Panc1 (cell line): Measurements from ENCODE around the gene CD163L1. TPM values are rescaled to one million over a fixed set of nuclear protein-coding genes. Genes with fewer than 3 reads are reported as not detected.

ENCODE experiments used
- ATAC-seq: fragments of 200-7000 bp; cut with Tn5 transposase; 2 replicates; pipeline ENCODE4 v1.9.1; 2020; ENCODE audit warnings: mild to moderate bottlenecking, moderate library complexity
- BruUV-seq: library from RNA; stranded (reverse); fragments of 400-500 nt; replicated peaks from 2 replicates; lab custom pipeline; 2021; lab: Mats Ljungman, UMichigan
- CTCF ChIA-PET: fragments of 300-600 bp; sonication (Branson Sonifier 250); formaldehyde crosslinking; loops from one replicate; lab custom pipeline; 2022; ENCODE audit warnings: antibody characterized with exemption; lab: Charles Lee
- POLR2A ChIA-PET: fragments of 300-600 bp; sonication (Branson Sonifier 250); formaldehyde crosslinking; loops from one replicate; lab custom pipeline; 2022; ENCODE audit warnings: antibody characterized with exemption; lab: Charles Lee
- DNase-seq: peaks from one replicate; pipeline ENCODE4 v3.0.0-alpha.2; 2010; ENCODE audit warnings: low read depth, low spot score
- H3K27ac ChIP-seq: 2 replicates; pipeline ENCODE4 v1.5.1; 2011; ENCODE audit warnings: mild to moderate bottlenecking, low read length, inconsistent platforms
- H3K27me3 ChIP-seq: fragments of 200-500 bp; sonication (Bioruptor generic); 2 replicates; pipeline ENCODE4 v1.6.0; 2014; ENCODE audit warnings: low read length, inconsistent platforms; ENCODE audit not compliant: control insufficient read depth, insufficient read depth
- H3K36me3 ChIP-seq: fragments of 200-500 bp; sonication (Bioruptor generic); 2 replicates; pipeline ENCODE4 v1.5.1; 2014; ENCODE audit warnings: inconsistent platforms, mild to moderate bottlenecking, low read length, moderate library complexity; ENCODE audit not compliant: control insufficient read depth, insufficient read depth
- H3K4me1 ChIP-seq: 2 replicates; pipeline ENCODE4 v1.5.1; 2011; ENCODE audit warnings: inconsistent platforms, mild to moderate bottlenecking, low read length, moderate library complexity; ENCODE audit not compliant: control insufficient read depth, insufficient read depth
- H3K4me3 ChIP-seq, 2 experiments: 2 replicates each; pipeline ENCODE4 v1.5.1; 2011 to 2012; ENCODE audit warnings: low read depth in 2 of 2, low read length in 2 of 2, mild to moderate bottlenecking in 2 of 2, inconsistent platforms in 1 of 2, moderate library complexity in 1 of 2
- H3K9me3 ChIP-seq: fragments of 200-500 bp; sonication (Bioruptor generic); 2 replicates; pipeline ENCODE4 v1.5.1; 2014; ENCODE audit warnings: low read depth, mild to moderate bottlenecking, inconsistent platforms, low read length, moderate library complexity; ENCODE audit not compliant: control insufficient read depth, insufficient read depth
- CTCF ChIP-seq: fragments of 450-650 bp; IDR thresholded peaks from 2 replicates; pipeline ENCODE4 v1.5.1; 2017; ENCODE audit warnings: mild to moderate bottlenecking
- POLR2AphosphoS5 ChIP-seq: IDR thresholded peaks from 2 replicates; pipeline ENCODE4 v1.6.1; 2012; ENCODE audit warnings: mild to moderate bottlenecking, low read depth, low read length, moderate library complexity
- REST ChIP-seq, 2 experiments: IDR thresholded peaks; 2 replicates each; pipeline ENCODE4 v1.6.1; 2011 to 2012; ENCODE audit warnings: low read depth in 2 of 2, control low read depth in 1 of 2, low read length in 1 of 2, mild to moderate bottlenecking in 1 of 2, moderate library complexity in 1 of 2; ENCODE audit not compliant: insufficient read depth in 1 of 2
- SIN3A ChIP-seq: IDR thresholded peaks from 2 replicates; pipeline ENCODE4 v1.6.1; 2012; ENCODE audit warnings: low read depth, mild to moderate bottlenecking, low read length, moderate library complexity, borderline replicate concordance; ENCODE audit not compliant: insufficient read depth
- TCF7L2 ChIP-seq: IDR thresholded peaks from 2 replicates; pipeline ENCODE4 v1.6.1; 2011; ENCODE audit warnings: mild to moderate bottlenecking, low read depth, low read length, inconsistent platforms
- in situ Hi-C: cut with HindIII; loops from 2 replicates; pipeline ENCODE4 v1.10.0; 2016; ENCODE audit warnings: low sequenced_read_pairs, low pct_unique_long_range_greater_than_20kb
- intact Hi-C: fragments of 100-400 bp; cut with micrococcal nuclease; formaldehyde crosslinking; loops from one replicate; pipeline ENCODE4 v1.10.0; 2022; ENCODE audit not compliant: unreplicated experiment
- total RNA-seq: library from RNA; stranded (reverse); gene quantifications from one replicate; pipeline ENCODE4 v1.2.1, GENCODE V29; 2021; ENCODE audit not compliant: unreplicated experiment

The CD163L1 gene
- total RNA-seq, 1 experiment from 2014 or later = not detected

- POLR2A ChIA-PET = no interaction called here
- no peaks in the 10 kb centered on the region for H3K4me1 ChIP-seq
- H3K4me3 ChIP-seq = no peak overlapping the region
- no peaks in the 10 kb centered on the region for H3K36me3 ChIP-seq
- no peak overlapping the region for H3K27ac ChIP-seq
- no peaks in the 10 kb centered on the region for H3K27me3 ChIP-seq
- ATAC-seq = no peak
- CTCF ChIA-PET = no interaction called here
- no TSS peak for BruUV-seq
- no peaks in the 10 kb centered on the region for H3K9me3 ChIP-seq
- in situ Hi-C loops = no loop called here
- intact Hi-C loops = no loop called here
- DNase-seq = no peak
- no peak for TF ChIP-seq CTCF
- TF ChIP-seq TCF7L2 = no peak
- TF ChIP-seq REST (IDR thresholded peaks at IDR 0.05; ENCODE audit: insufficient read depth in 1 of 2, low read depth in 2 of 2, low read length in 1 of 2) = no peak
- TF ChIP-seq POLR2AphosphoS5 = no peak
- TF ChIP-seq SIN3A = no peak
Observed at GRCh38 chr12:7373226-7373625, 70.7 kb downstream of the CD163L1 start.

- no TSS peak for BruUV-seq
- no peak for TF ChIP-seq TCF7L2
- TF ChIP-seq CTCF = no peak
- TF ChIP-seq POLR2AphosphoS5 = no peak
- TF ChIP-seq REST (IDR thresholded peaks at IDR 0.05; ENCODE audit: insufficient read depth in 1 of 2, low read depth in 2 of 2, low read length in 1 of 2) = no peak
- TF ChIP-seq SIN3A = no peak
- ATAC-seq (no peak), DNase-seq (peak; percentile 8)
- Histone ChIP-seq H3K27ac (no peak overlapping the region), H3K9me3 (no peaks in the 10 kb centered on the region), H3K4me1 (no peaks in the 10 kb centered on the region), H3K4me3 (no peak overlapping the region), H3K36me3 (no peaks in the 10 kb centered on the region), H3K27me3 (no peaks in the 10 kb centered on the region)
- in situ Hi-C loops = no loop called here
- ChIA-PET CTCF (no interaction called here), POLR2A (no interaction called here)
- intact Hi-C loops = no loop called here
Observed at GRCh38 chr12:7369274-7369729, 74.7 kb downstream of the CD163L1 start.
